Stomach (tissue), 9 donors: ENCODE results near the gene BHLHA15. TPM values are rescaled to one million over a fixed set of nuclear protein-coding genes. Genes with fewer than 3 reads are reported as not detected.
A peak's percentile ranks its signal among the peaks of the same experiment; 100 is the strongest.

Experiments
- DNase-seq, 2 donors: peaks; one replicate each; pipeline versions ENCODE4 v3.0.0 to v3.0.0-alpha.2; 2013 to 2019
- H3K27ac ChIP-seq, 5 donors: fragments of 200-600 bp in 4 of 5; sonication (generic) in 4 of 5; one replicate each; pipeline ENCODE4 v1.5.1; 2013 to 2019; ENCODE audit warnings: mild to moderate bottlenecking in 1 of 5, moderate library complexity in 1 of 5
- H3K27me3 ChIP-seq, 3 donors: fragments of 200-600 bp; sonication (generic); one replicate each; pipeline ENCODE4 v1.5.1; 2017 to 2019; ENCODE audit warnings: mixed run types in 1 of 3
- H3K36me3 ChIP-seq, 4 donors: fragments of 200-600 bp; sonication (generic); 1 replicate in 3 of 4; 2 replicates in 1 of 4; pipeline ENCODE4 v1.5.1; 2016 to 2019
- H3K4me1 ChIP-seq, 4 donors: fragments of 200-600 bp; sonication (generic); one replicate each; pipeline ENCODE4 v1.5.1; 2016 to 2019
- H3K4me3 ChIP-seq, 4 donors: fragments of 200-600 bp; sonication (generic) in 3 of 4; one replicate each; pipeline ENCODE4 v1.5.1; 2016 to 2019; ENCODE audit warnings: mild to moderate bottlenecking in 1 of 4
- H3K9me3 ChIP-seq, 4 donors: fragments of 200-600 bp; sonication (generic); one replicate each; pipeline ENCODE4 v1.5.1; 2016 to 2019
- CTCF ChIP-seq, 7 experiments: fragments of 450-650 bp in 4 of 7; fragments of 200-600 bp in 3 of 7; sonication (generic) in 3 of 7; IDR thresholded peaks; one replicate each; pipeline ENCODE4 v1.5.1; 2016 to 2019; ENCODE audit warnings: antibody characterized with exemption in 7 of 7, control low read depth in 2 of 7, mild to moderate bottlenecking in 1 of 7
- EP300 ChIP-seq: sonication (generic); formaldehyde crosslinking; IDR thresholded peaks from one replicate; pipeline ENCODE4 v1.6.1; 2017; ENCODE audit warnings: antibody characterized with exemption
- POLR2A ChIP-seq, 4 donors: fragments of 450-650 bp; IDR thresholded peaks; one replicate each; pipeline ENCODE4 v1.6.1; 2016; ENCODE audit warnings: antibody characterized with exemption in 4 of 4, control low read depth in 2 of 4, mild to moderate bottlenecking in 1 of 4, moderate library complexity in 1 of 4
- POLR2AphosphoS5 ChIP-seq, 3 donors: sonication (generic); formaldehyde crosslinking; IDR thresholded peaks; one replicate each; pipeline ENCODE4 v1.6.1; 2016; ENCODE audit warnings: antibody characterized with exemption in 3 of 3
- WGBS, 5 donors: extraction: QIAGEN DNeasy Blood & Tissue Kit in 3 of 5; methylation state at CpG; one replicate each; pipeline versions ENCODE4 v1.1.5 to v1.1.7; 2013 to 2018; 5-methylcytosine and 5-hydroxymethylcytosine counted together
- intact Hi-C: fragments of 100-400 bp; cut with DNase I; formaldehyde crosslinking; loops from one replicate; pipeline ENCODE4 v1.15.1; 2023; ENCODE audit warnings: low total_unique reads
- polyA plus RNA-seq, 3 donors: library from polyadenylated mRNA; stranded (reverse); fragments of 200-250 nt; gene quantifications; one replicate each; pipeline ENCODE4 v1.2.3, GENCODE V29; 2013
- total RNA-seq, 5 donors: library from RNA; depleted of rRNA; stranded (reverse); fragments of >200 nt; gene quantifications; one replicate each; pipeline versions ENCODE4 v1.1.0 to v1.2.3, GENCODE V29; 2014 to 2016
- donor health status: healthy with polysubstance abuse.
- donor health status: Bipolar disorder and iron deficiency.
- donor health status: healthy.

The BHLHA15 gene
- total and polyA plus RNA-seq, 8 donors, result 1.3 to 108 (median 11.3) TPM; not detected in 2

- TF ChIP-seq EP300, result no peak
- TF ChIP-seq POLR2AphosphoS5 (IDR thresholded peaks at IDR 0.05), result no peak
- no peak for TF ChIP-seq CTCF (IDR thresholded peaks at IDR 0.05)
- TF ChIP-seq POLR2A (IDR thresholded peaks at IDR 0.05), result no peak
- intact Hi-C loops, result no loop called here
- Histone ChIP-seq H3K27me3 (no peaks in the 10 kb centered on the region), H3K9me3 (no peaks in the 10 kb centered on the region), H3K36me3 (peaks cover 0 to 16% (median 10%) of the 10 kb centered on the region in 4 donors), H3K27ac (peak overlapping the region in 2 of 5 donors; percentile 24 to 52), H3K4me1 (peaks cover 7 to 25% (median 15%) of the 10 kb centered on the region in 4 donors), H3K4me3 (no peak overlapping the region)
- DNase-seq, result no peak
- WGBS, 5 donors, result 57 to 80% (median 63%) methylated on average over 8 of the region's 8 CpGs
Measured at GRCh38 chr7:98180751-98181150, 30.5 kb upstream of the BHLHA15 start.

- H3K9me3 ChIP-seq, result no peaks in the 10 kb centered on the region
- H3K4me1 ChIP-seq, result peaks cover 0 to 16% (median 2%) of the 10 kb centered on the region in 4 donors
- DNase-seq, result no peak
- TF ChIP-seq CTCF (IDR thresholded peaks at IDR 0.05) (no peak), EP300 (no peak), POLR2AphosphoS5 (IDR thresholded peaks at IDR 0.05) (no peak), POLR2A (IDR thresholded peaks at IDR 0.05) (no peak)
- 83 to 89% (median 85%) methylated on average over 7 of the region's 7 CpGs for WGBS, 5 donors
- no peak overlapping the region for H3K4me3 ChIP-seq
- intact Hi-C loops, result no loop called here
- H3K27me3 ChIP-seq, result no peaks in the 10 kb centered on the region
- H3K36me3 ChIP-seq, result peaks cover 6 to 45% (median 24%) of the 10 kb centered on the region in 4 donors
- H3K27ac ChIP-seq, result no peak overlapping the region
Measured at GRCh38 chr7:98185101-98185500, 26.1 kb upstream of the BHLHA15 start.

GRCh38 chr7:98186452-98187137, 24.6 kb upstream of the BHLHA15 start:
- intact Hi-C loops, result no loop called here
- TF ChIP-seq CTCF (IDR thresholded peaks at IDR 0.05), result no peak
- no peak for TF ChIP-seq EP300
- TF ChIP-seq POLR2A (IDR thresholded peaks at IDR 0.05), result no peak
- TF ChIP-seq POLR2AphosphoS5 (IDR thresholded peaks at IDR 0.05), result no peak
- peaks cover 0 to 16% (median 2%) of the 10 kb centered on the region in 4 donors for H3K4me1 ChIP-seq
- 66 to 83% (median 74%) methylated on average over 9 of the region's 9 CpGs for WGBS, 5 donors
- H3K9me3 ChIP-seq, result no peaks in the 10 kb centered on the region
- H3K36me3 ChIP-seq, result peaks cover 12 to 60% (median 39%) of the 10 kb centered on the region in 4 donors
- no peak overlapping the region for H3K4me3 ChIP-seq
- no peak for DNase-seq
- peak overlapping the region in 2 of 5 donors; percentile 2 to 48 for H3K27ac ChIP-seq
- no peaks in the 10 kb centered on the region for H3K27me3 ChIP-seq

GRCh38 chr7:98187138-98187502, 24.1 kb upstream of the BHLHA15 start:
- 45 to 71% (median 52%) methylated on average over 1 of the region's 1 CpG for WGBS, 5 donors
- TF ChIP-seq POLR2AphosphoS5 (IDR thresholded peaks at IDR 0.05) (no peak), EP300 (no peak), POLR2A (IDR thresholded peaks at IDR 0.05) (no peak), CTCF (IDR thresholded peaks at IDR 0.05) (no peak)
- Histone ChIP-seq H3K27me3 (no peaks in the 10 kb centered on the region), H3K36me3 (peaks cover 18 to 65% (median 45%) of the 10 kb centered on the region in 4 donors), H3K9me3 (no peaks in the 10 kb centered on the region), H3K27ac (peak overlapping the region in 1 of 5 donors; percentile 48), H3K4me1 (peaks cover 0 to 16% (median 2%) of the 10 kb centered on the region in 4 donors), H3K4me3 (no peak overlapping the region)
- no peak for DNase-seq
- intact Hi-C loops, result no loop called here
